PFSK-1 (cell line): ENCODE data around the gene GNG10.

Experiments
- FOXP2 ChIP-seq: optimal IDR thresholded peaks from 2 replicates; pipeline ENCODE3; 2011; ENCODE audit warnings: borderline replicate concordance, control low read depth, inconsistent platforms; ENCODE audit not compliant: insufficient read depth; ENCODE audit errors: extremely low read length, extremely low read depth
- POLR2AphosphoS5 ChIP-seq: IDR thresholded peaks from 2 replicates; pipeline ENCODE4 v1.6.1; 2012; ENCODE audit warnings: low read depth, mild to moderate bottlenecking, control low read depth, low read length, moderate library complexity
- SIN3A ChIP-seq: IDR thresholded peaks from 2 replicates; pipeline ENCODE4 v1.6.1; 2012; ENCODE audit warnings: mild to moderate bottlenecking, low read length, moderate library complexity, borderline replicate concordance; ENCODE audit not compliant: insufficient read depth
- TAF1 ChIP-seq: IDR thresholded peaks from 2 replicates; pipeline ENCODE4 v1.6.1; 2012; ENCODE audit warnings: low read length, control low read depth, borderline replicate concordance; ENCODE audit not compliant: insufficient read depth
- TF ChIP-seq, protein P1 (sequence below), 2 experiments: IDR thresholded peaks; 2 replicates each; pipeline versions ENCODE4 v1.6.1 to v1.8.0; 2011 to 2012; ENCODE audit warnings: low read depth in 2 of 2, low read length in 2 of 2, control low read depth in 1 of 2, inconsistent platforms in 1 of 2, mild to moderate bottlenecking in 1 of 2, moderate library complexity in 1 of 2; ENCODE audit not compliant: insufficient read depth in 1 of 2

- no peak for TF ChIP-seq POLR2AphosphoS5
- TF ChIP-seq, protein P1, sequence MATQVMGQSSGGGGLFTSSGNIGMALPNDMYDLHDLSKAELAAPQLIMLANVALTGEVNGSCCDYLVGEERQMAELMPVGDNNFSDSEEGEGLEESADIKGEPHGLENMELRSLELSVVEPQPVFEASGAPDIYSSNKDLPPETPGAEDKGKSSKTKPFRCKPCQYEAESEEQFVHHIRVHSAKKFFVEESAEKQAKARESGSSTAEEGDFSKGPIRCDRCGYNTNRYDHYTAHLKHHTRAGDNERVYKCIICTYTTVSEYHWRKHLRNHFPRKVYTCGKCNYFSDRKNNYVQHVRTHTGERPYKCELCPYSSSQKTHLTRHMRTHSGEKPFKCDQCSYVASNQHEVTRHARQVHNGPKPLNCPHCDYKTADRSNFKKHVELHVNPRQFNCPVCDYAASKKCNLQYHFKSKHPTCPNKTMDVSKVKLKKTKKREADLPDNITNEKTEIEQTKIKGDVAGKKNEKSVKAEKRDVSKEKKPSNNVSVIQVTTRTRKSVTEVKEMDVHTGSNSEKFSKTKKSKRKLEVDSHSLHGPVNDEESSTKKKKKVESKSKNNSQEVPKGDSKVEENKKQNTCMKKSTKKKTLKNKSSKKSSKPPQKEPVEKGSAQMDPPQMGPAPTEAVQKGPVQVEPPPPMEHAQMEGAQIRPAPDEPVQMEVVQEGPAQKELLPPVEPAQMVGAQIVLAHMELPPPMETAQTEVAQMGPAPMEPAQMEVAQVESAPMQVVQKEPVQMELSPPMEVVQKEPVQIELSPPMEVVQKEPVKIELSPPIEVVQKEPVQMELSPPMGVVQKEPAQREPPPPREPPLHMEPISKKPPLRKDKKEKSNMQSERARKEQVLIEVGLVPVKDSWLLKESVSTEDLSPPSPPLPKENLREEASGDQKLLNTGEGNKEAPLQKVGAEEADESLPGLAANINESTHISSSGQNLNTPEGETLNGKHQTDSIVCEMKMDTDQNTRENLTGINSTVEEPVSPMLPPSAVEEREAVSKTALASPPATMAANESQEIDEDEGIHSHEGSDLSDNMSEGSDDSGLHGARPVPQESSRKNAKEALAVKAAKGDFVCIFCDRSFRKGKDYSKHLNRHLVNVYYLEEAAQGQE (IDR thresholded peaks at IDR 0.05; ENCODE audit: insufficient read depth in 1 of 2, low read depth in 2 of 2, low read length in 2 of 2), result no peak
- TF ChIP-seq TAF1, result no peak
- no peak for TF ChIP-seq SIN3A
- no peak for TF ChIP-seq FOXP2
These were observed 58.1 kb downstream of the GNG10 start for GRCh38 chr9:111719541-111719940.
